Measurements from ENCODE around the gene KRTAP10-9. TPM values are rescaled to one million over a fixed set of nuclear protein-coding genes. Genes with fewer than 3 reads are reported as not detected.

The KRTAP10-9 gene
- total RNA-seq, 2 experiments from 2014 or later, result not detected

DNA sequence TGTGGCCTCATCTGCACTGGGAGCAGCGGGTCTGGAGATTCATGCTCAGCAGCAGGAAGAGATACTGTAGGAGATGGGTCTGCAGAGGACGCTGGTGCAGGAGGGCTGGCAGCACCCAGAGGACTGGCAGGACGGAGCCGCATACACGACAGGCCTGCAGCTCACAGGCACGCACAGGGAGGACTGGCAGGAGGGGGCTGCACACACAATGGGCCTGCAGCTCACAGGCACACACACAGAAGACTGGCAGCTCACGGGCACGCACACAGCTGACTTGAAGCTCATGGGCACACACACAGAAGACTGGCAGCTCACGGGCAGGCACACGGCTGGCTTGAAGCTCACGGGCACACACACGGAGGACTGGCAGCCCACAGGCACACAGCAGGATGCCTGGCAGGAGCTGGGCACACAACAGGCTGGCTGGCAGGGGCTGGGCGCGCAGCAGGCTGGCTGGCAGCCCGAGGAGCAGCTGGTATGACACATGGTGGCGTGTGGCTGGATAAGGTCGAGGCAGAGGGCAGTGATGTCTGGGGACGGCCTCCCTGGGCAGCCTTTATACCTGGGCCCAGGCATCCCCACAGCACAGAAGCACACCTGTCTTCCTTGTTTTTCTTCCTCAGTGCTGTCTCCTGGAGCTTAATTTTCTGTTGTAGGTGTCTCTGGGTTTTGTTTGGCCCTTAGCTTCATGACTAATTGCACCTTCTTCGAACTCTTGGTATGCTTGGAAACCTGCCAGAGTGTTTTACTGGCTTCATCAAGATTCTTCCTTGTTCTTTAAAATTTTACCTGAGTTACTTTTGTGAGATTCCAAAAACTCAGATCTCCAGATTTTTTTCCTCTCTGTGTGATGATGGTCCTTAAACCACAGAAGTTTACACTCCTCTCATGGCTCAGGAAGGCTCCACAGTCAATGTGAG, 39.8 kb downstream of the KRTAP10-9 start, which contains the start of gene KRTAP12-2:
Gene KRTAP12-2, minus strand, starts transcription at position 527 of the 920 bp plus-strand sequence. Its CDS starts 41 bp downstream, at position 486.
- H3K4me1 Mint-ChIP-seq (ENCODE audit: low read depth), result no peaks in the 10 kb centered on the region
- no peak within 1 kb of the TSS for H3K27ac Mint-ChIP-seq
- H3K4me3 Mint-ChIP-seq, result no peak within 1 kb of the TSS
- intact Hi-C loops (cut with micrococcal nuclease), result no loop called here
- DNase-seq, result no peak
- H3K36me3 Mint-ChIP-seq (ENCODE audit: low read depth), result no peaks in the 10 kb centered on the region
- H3K27me3 Mint-ChIP-seq (ENCODE audit: low read depth), result no peaks in the 10 kb centered on the region
- CTCF ChIA-PET, result interaction anchor here (1.0 kb wide), 1 partner anchor 127 kb away, joined by 5 read pairs; no protein-coding TSS in a partner anchor
- H3K9me3 Mint-ChIP-seq, result peaks cover 10% of the 10 kb centered on the region

DNA sequence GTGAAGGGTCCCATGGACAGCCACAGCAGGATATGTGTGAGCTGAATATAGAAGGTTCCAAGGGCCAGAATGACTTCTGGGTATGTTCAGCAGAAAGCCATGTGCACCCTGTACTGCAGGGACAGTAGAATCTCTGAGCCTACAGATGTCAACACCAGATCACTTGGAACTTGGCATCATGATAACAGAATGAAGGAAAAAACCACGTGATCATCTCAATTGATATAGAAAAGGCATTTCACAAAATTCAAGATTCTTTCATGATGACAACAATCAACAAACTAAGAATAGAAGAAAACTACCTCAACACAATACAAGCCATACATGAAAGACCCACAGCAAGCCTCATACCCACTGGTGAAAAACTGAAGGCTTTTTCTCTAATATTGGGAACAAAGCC, 40.7 kb downstream of the KRTAP10-9 start:
- DNase-seq, result no peak
- no peaks in the 10 kb centered on the region for H3K36me3 Mint-ChIP-seq (ENCODE audit: low read depth)
- H3K27me3 Mint-ChIP-seq (ENCODE audit: low read depth), result no peaks in the 10 kb centered on the region
- CTCF ChIA-PET, result interaction anchor here (1.0 kb wide), 1 partner anchor 126 kb away, joined by 5 read pairs; no protein-coding TSS in a partner anchor
- no peak overlapping the region for H3K27ac Mint-ChIP-seq
- intact Hi-C loops (cut with micrococcal nuclease), result no loop called here
- H3K4me1 Mint-ChIP-seq (ENCODE audit: low read depth), result no peaks in the 10 kb centered on the region
- H3K4me3 Mint-ChIP-seq, result no peak overlapping the region
- peaks cover 13% of the 10 kb centered on the region for H3K9me3 Mint-ChIP-seq

DNA sequence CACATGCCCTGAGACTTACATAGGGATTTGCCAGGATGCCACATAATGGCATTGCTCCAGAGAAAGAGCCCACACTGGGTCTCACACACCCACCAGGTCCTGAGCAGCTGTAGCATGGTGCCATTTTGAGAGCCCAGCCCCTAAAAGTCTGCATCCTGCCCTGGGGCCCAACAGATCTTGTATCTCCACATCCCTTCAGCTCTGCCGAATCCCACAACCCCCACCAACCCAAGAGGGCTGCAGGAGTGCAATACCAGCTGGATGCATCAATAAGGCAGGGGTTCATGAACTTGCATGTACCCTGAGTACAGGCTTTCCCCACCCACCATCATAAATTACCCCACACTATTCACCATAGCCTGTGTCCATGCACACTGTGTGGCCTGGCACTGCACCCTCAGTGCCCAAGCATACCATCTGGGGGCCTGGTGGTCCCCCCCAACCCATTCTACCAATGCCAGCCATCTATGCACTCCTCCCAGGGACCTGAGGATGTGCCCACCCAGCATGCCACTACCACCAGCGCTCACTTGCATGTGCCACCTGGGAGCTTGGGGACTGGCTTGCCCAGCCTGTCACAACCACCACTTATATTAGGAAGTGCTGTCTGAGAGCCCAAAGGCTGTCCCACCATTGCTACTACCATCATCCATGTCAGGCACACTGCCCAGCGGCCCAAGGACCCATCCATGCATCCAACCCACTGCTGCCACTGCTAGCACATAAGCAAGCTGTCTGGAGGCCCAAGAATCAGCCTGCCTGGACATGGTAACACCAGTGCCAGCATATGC, 43.9 kb downstream of the KRTAP10-9 start:
- intact Hi-C loops (cut with micrococcal nuclease), result no loop called here
- no peak for DNase-seq
- Mint-ChIP-seq H3K4me1 (ENCODE audit: low read depth) (no peaks in the 10 kb centered on the region), H3K27me3 (ENCODE audit: low read depth) (no peaks in the 10 kb centered on the region), H3K4me3 (no peak overlapping the region), H3K27ac (no peak overlapping the region), H3K36me3 (ENCODE audit: low read depth) (no peaks in the 10 kb centered on the region), H3K9me3 (peaks cover 24% of the 10 kb centered on the region)
- CTCF ChIA-PET, result no interaction called here

DNA sequence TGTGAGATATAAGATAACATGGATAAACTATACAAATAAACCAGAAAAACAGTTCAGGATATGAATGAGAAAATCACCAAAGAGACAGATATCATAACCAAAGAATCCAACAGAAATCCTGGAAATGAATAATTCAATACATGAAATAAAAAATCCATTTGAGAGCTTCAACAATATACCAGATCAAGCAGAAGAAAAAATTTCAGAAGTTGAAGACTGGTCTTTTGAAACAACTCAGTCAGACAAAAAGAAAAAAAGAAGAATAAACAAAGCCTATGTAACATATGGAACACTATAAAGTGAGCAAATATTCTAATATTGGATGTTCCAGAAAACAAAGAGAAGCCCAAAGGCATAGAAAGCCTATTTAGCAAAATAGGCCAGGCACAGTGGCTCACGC, 45.0 kb downstream of the KRTAP10-9 start:
- DNase-seq, result no peak
- no peaks in the 10 kb centered on the region for H3K36me3 Mint-ChIP-seq (ENCODE audit: low read depth)
- peaks cover 24% of the 10 kb centered on the region for H3K9me3 Mint-ChIP-seq
- no peak overlapping the region for H3K27ac Mint-ChIP-seq
- no peak overlapping the region for H3K4me3 Mint-ChIP-seq
- CTCF ChIA-PET, result no interaction called here
- H3K4me1 Mint-ChIP-seq (ENCODE audit: low read depth), result no peaks in the 10 kb centered on the region
- intact Hi-C loops (cut with micrococcal nuclease), result no loop called here
- H3K27me3 Mint-ChIP-seq (ENCODE audit: low read depth), result no peaks in the 10 kb centered on the region

DNA sequence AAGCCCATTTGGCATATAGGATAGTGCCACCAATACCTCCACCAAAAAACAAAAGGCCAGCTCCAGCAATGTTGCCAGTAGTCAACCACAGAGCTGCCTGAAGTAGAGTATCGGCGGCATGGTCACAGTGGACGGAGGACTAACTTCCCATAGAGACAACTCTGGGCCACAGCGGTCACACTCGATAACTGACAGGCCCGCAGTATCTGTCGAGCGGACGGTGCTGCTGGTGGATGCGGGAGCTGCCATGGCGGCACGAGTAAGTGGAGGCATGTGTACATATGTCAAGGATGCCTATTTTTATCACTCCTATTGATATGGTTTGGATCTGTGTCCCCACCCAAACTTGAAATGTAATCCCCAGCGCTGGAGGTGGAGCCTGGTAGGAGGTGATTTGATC, 51.0 kb downstream of the KRTAP10-9 start:
- H3K27me3 Mint-ChIP-seq (ENCODE audit: low read depth), result peaks cover 3% of the 10 kb centered on the region
- no peak for DNase-seq
- CTCF ChIA-PET, result no interaction called here
- H3K9me3 Mint-ChIP-seq, result peaks cover 9% of the 10 kb centered on the region
- no peak overlapping the region for H3K4me3 Mint-ChIP-seq
- H3K4me1 Mint-ChIP-seq (ENCODE audit: low read depth), result no peaks in the 10 kb centered on the region
- intact Hi-C loops (cut with micrococcal nuclease), result no loop called here
- no peak overlapping the region for H3K27ac Mint-ChIP-seq
- no peaks in the 10 kb centered on the region for H3K36me3 Mint-ChIP-seq (ENCODE audit: low read depth)

Other genes with a start within 250 kb of the KRTAP10-9 start
- 1 to 10 TPM; 2.5 to 2.8 TPM for gene LRRC3, start 171.6 kb upstream of the KRTAP10-9 start, total RNA-seq
- not detected for gene KRTAP10-1, start 86.9 kb upstream of the KRTAP10-9 start, total RNA-seq
- not detected for gene KRTAP10-2, start 75.6 kb upstream of the KRTAP10-9 start, total RNA-seq
- not detected for gene KRTAP10-3, start 68.3 kb upstream of the KRTAP10-9 start, total RNA-seq
- gene KRTAP10-4, start 53.4 kb upstream of the KRTAP10-9 start, total RNA-seq, result not detected
- not detected for gene KRTAP10-5, start 46.5 kb upstream of the KRTAP10-9 start, total RNA-seq
- gene KRTAP10-6, start 34.6 kb upstream of the KRTAP10-9 start, total RNA-seq, result not detected
- gene KRTAP10-7, start 26.5 kb upstream of the KRTAP10-9 start, total RNA-seq, result not detected
- not detected for gene KRTAP10-8, start 15.0 kb upstream of the KRTAP10-9 start, total RNA-seq
- gene KRTAP10-10, start 10.3 kb downstream of the KRTAP10-9 start, total RNA-seq, result not detected
- not detected for gene KRTAP10-11, start 19.3 kb downstream of the KRTAP10-9 start, total RNA-seq
- gene KRTAP12-4, start 27.6 kb downstream of the KRTAP10-9 start, total RNA-seq, result not detected
- gene KRTAP12-3, start 30.8 kb downstream of the KRTAP10-9 start, total RNA-seq, result not detected
- not detected for gene KRTAP12-2, start 39.8 kb downstream of the KRTAP10-9 start, total RNA-seq
- not detected for gene KRTAP12-1, start 55.1 kb downstream of the KRTAP10-9 start, total RNA-seq
- not detected for gene KRTAP10-12, start 70.1 kb downstream of the KRTAP10-9 start, total RNA-seq
- gene TSPEAR, start 84.5 kb downstream of the KRTAP10-9 start, total RNA-seq, result not detected
- 10 to 100 TPM; 94.0 to 95.2 TPM for gene UBE2G2, start 174.7 kb downstream of the KRTAP10-9 start, total RNA-seq
- 10 to 100 TPM; 87.1 to 94.7 TPM for gene SUMO3, start 191.0 kb downstream of the KRTAP10-9 start, total RNA-seq
- gene PTTG1IP, start 246.6 kb downstream of the KRTAP10-9 start, total RNA-seq, result 10 to 100 TPM; 37.6 to 38.5 TPM

Data from activated naive CD4-positive, alpha-beta T cell treated with anti-CD3 and anti-CD28 coated beads for 36 hours (primary cell).